ENCODE results near the gene DNER. TPM values are rescaled to one million over a fixed set of nuclear protein-coding genes. Genes with fewer than 3 reads are reported as not detected.

DNER gene
- total RNA-seq, 3 donors from 2014 or later, result 0.55 to 8.4 (median 0.99) TPM

- ATAC-seq (no peak), DNase-seq (no peak)
- intact Hi-C loops (cut with DNase I, micrococcal nuclease), result no loop called here
- TF ChIP-seq, protein P1, sequence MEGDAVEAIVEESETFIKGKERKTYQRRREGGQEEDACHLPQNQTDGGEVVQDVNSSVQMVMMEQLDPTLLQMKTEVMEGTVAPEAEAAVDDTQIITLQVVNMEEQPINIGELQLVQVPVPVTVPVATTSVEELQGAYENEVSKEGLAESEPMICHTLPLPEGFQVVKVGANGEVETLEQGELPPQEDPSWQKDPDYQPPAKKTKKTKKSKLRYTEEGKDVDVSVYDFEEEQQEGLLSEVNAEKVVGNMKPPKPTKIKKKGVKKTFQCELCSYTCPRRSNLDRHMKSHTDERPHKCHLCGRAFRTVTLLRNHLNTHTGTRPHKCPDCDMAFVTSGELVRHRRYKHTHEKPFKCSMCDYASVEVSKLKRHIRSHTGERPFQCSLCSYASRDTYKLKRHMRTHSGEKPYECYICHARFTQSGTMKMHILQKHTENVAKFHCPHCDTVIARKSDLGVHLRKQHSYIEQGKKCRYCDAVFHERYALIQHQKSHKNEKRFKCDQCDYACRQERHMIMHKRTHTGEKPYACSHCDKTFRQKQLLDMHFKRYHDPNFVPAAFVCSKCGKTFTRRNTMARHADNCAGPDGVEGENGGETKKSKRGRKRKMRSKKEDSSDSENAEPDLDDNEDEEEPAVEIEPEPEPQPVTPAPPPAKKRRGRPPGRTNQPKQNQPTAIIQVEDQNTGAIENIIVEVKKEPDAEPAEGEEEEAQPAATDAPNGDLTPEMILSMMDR (IDR thresholded peaks at IDR 0.05), result no peak
- H3K36me3 ChIP-seq (ENCODE audit: low read depth), result no peaks in the 10 kb centered on the region
- H3K9me3 ChIP-seq, result no peaks in the 10 kb centered on the region
- no peaks in the 10 kb centered on the region for H3K4me1 ChIP-seq (ENCODE audit: low read depth)
- H3K4me3 ChIP-seq, result no peak overlapping the region
These were observed 252.2 kb downstream of the DNER start for GRCh38 chr2:229462112-229462511.

GRCh38 chr2:229456091-229456490 is 258.3 kb downstream of the DNER start:
- no peak overlapping the region for H3K4me3 ChIP-seq
- TF ChIP-seq, protein P1 (IDR thresholded peaks at IDR 0.05), result no peak
- no peaks in the 10 kb centered on the region for H3K36me3 ChIP-seq (ENCODE audit: low read depth)
- ATAC-seq, result no peak
- H3K4me1 ChIP-seq (ENCODE audit: low read depth), result no peaks in the 10 kb centered on the region
- no peaks in the 10 kb centered on the region for H3K9me3 ChIP-seq
- DNase-seq, result no peak
- intact Hi-C loops (cut with DNase I, micrococcal nuclease), result no loop called here

- no peaks in the 10 kb centered on the region for H3K36me3 ChIP-seq (ENCODE audit: low read depth)
- intact Hi-C loops (cut with DNase I, micrococcal nuclease), result no loop called here
- no peak for ATAC-seq
- H3K9me3 ChIP-seq, result no peaks in the 10 kb centered on the region
- H3K4me1 ChIP-seq (ENCODE audit: low read depth), result no peaks in the 10 kb centered on the region
- TF ChIP-seq, protein P1 (IDR thresholded peaks at IDR 0.05), result no peak
- no peak for DNase-seq
- H3K4me3 ChIP-seq, result no peak overlapping the region
These were observed 259.3 kb downstream of the DNER start for GRCh38 chr2:229454934-229455631.

DNA sequence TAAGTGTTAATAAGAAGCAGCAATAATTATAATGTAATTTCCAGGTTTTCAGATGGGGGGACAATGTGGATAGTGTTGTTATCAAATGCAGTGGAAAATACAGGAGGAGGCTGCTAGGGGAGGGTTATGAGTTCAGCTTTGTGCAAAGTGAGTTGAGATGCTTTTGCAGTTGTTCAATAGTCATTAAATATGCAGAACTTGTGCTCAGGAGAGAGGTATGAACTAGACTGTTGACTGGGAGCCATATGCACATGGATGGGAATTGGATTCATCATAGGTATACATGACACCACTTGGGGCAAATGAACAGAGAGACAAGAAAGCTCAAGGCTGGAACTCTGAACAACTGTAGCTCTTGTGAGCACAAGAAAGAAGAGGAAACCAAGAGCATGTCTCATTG is 261.1 kb downstream of the DNER start:
- Histone ChIP-seq H3K4me1 (ENCODE audit: low read depth) (no peaks in the 10 kb centered on the region), H3K36me3 (ENCODE audit: low read depth) (no peaks in the 10 kb centered on the region), H3K9me3 (no peaks in the 10 kb centered on the region), H3K4me3 (no peak overlapping the region)
- DNase-seq (no peak), ATAC-seq (no peak)
- TF ChIP-seq, protein P1 (IDR thresholded peaks at IDR 0.05), result no peak
- intact Hi-C loops (cut with DNase I, micrococcal nuclease), result no loop called here

GRCh38 chr2:229451852-229452251 is 262.5 kb downstream of the DNER start:
- intact Hi-C loops (cut with DNase I, micrococcal nuclease), result no loop called here
- ATAC-seq, result no peak

More at GRCh38 chr2:229451852-229452251, 262.5 kb downstream of the DNER start:
- H3K36me3 ChIP-seq (ENCODE audit: low read depth), result no peaks in the 10 kb centered on the region
- no peaks in the 10 kb centered on the region for H3K9me3 ChIP-seq
- H3K4me3 ChIP-seq, result no peak overlapping the region
- TF ChIP-seq, protein P1 (IDR thresholded peaks at IDR 0.05), result no peak
- DNase-seq, result no peak
- H3K4me1 ChIP-seq (ENCODE audit: low read depth), result no peaks in the 10 kb centered on the region
